Activated CD4-positive, CD25-positive, alpha-beta regulatory T cell (primary cell): Measurements from ENCODE around the gene VPREB3.
A peak's percentile ranks its signal among the peaks of the same experiment; 100 is the strongest.
"Not testable (repeated sequence)": the region's sequence is repeated elsewhere in the genome, so short reads cannot be mapped to it uniquely, and the experiment has no call there.

ENCODE experiments used
- DNase-seq, 4 experiments: peaks; one replicate each; lab custom pipeline; 2025; lab: John Stamatoyannopoulos, UW

VPREB3 gene

GRCh38 chr22:23742505-23743264, 11.5 kb downstream of the VPREB3 start:
- no peak for DNase-seq

- no peak for DNase-seq
These were observed 16.5 kb downstream of the VPREB3 start for GRCh38 chr22:23737696-23738095.

GRCh38 chr22:23728108-23728507, 26.1 kb downstream of the VPREB3 start:
- not testable (repeated sequence) for DNase-seq

GRCh38 chr22:23722724-23723123, 31.5 kb downstream of the VPREB3 start:
- DNase-seq, result no peak

GRCh38 chr22:23722160-23722559, 32.1 kb downstream of the VPREB3 start:
- no peak for DNase-seq

- no peak for DNase-seq
These were observed 33.4 kb downstream of the VPREB3 start for GRCh38 chr22:23720855-23721254.

- no peak for DNase-seq
These were observed 35.7 kb downstream of the VPREB3 start for GRCh38 chr22:23718371-23719165.

- peak; percentile 60 to 66 (median 62) for DNase-seq
These were observed 37.1 kb downstream of the VPREB3 start for GRCh38 chr22:23716811-23717801.

GRCh38 chr22:23715806-23716375, 38.3 kb downstream of the VPREB3 start:
- DNase-seq, result no peak

- DNase-seq, result no peak
These were observed 39.3 kb downstream of the VPREB3 start for GRCh38 chr22:23714596-23715578.

- no peak for DNase-seq
These were observed 40.3 kb downstream of the VPREB3 start for GRCh38 chr22:23713696-23714595.

GRCh38 chr22:23712256-23712655, 42.0 kb downstream of the VPREB3 start:
- no peak for DNase-seq

GRCh38 chr22:23709107-23709506, 45.1 kb downstream of the VPREB3 start:
- DNase-seq, result no peak

GRCh38 chr22:23708270-23708669, 46.0 kb downstream of the VPREB3 start:
- no peak for DNase-seq

GRCh38 chr22:23705358-23705757, 48.9 kb downstream of the VPREB3 start:
- no peak for DNase-seq

GRCh38 chr22:23704829-23705228, 49.4 kb downstream of the VPREB3 start:
- DNase-seq, result no peak

GRCh38 chr22:23704062-23704461, 50.2 kb downstream of the VPREB3 start:
- DNase-seq, result no peak
